ENCODE results near the gene NXPE3. TPM values are rescaled to one million over a fixed set of nuclear protein-coding genes. Genes with fewer than 3 reads are reported as not detected.

The NXPE3 gene
- total and polyA plus RNA-seq, 2 of the 8 experiments (the other 6 are each of a cell fraction or from before 2014, with no cell fraction given): 10.9 to 22.7 TPM

GRCh38 chr3:101851850-101852714 is 73.1 kb downstream of the NXPE3 start:
- H3K9me3 ChIP-seq (ENCODE audit: insufficient read depth in 2 of 2, low read depth in 1 of 2, low read length in 1 of 2): no peaks in the 10 kb centered on the region
- H2AK5ac ChIP-seq (ENCODE audit: low read depth, low read length): no peak overlapping the region
- peaks cover 13 to 35% of the 10 kb centered on the region in 2 experiments; a peak in 3 of 4 replicates for H3K79me2 ChIP-seq (ENCODE audit: control insufficient read depth in 1 of 2, insufficient read depth in 2 of 2, low read length in 2 of 2)
- H3K4me3 ChIP-seq (ENCODE audit: extremely low read depth in 1 of 4, insufficient read depth in 2 of 4, low read depth in 3 of 4, low read length in 4 of 4): peak overlapping the region in 2 of 4 experiments; percentile 96 to 99; a peak in 3 of 8 replicates
- H3K27me3 ChIP-seq (replicated peaks in 1 of 4; ENCODE audit: control insufficient read depth in 3 of 4, extremely low read depth in 1 of 4, insufficient read depth in 3 of 4, low read length in 3 of 4): no peaks in the 10 kb centered on the region
- H2BK120ac ChIP-seq (replicated peaks; ENCODE audit: low read depth, low read length): no peak overlapping the region
- no peaks in the 10 kb centered on the region; the same call in 1 of the 2 replicates for H3K23me2 ChIP-seq (ENCODE audit: low read depth, low read length)
- H2BK5ac ChIP-seq (ENCODE audit: low read depth, low read length): no peak overlapping the region
- ChIA-PET POLR2A (ENCODE audit: partially characterized antibody) (interaction anchor here (0.7 to 2.1 kb wide), 12 partner anchors 9 to 224 kb away, joined by 3 to 7 read pairs (median 4); no protein-coding TSS in a partner anchor), CTCF (ENCODE audit: partially characterized antibody) (interaction anchor here (0.9 to 2.0 kb wide), 7 partner anchors 21 to 377 kb away, joined by 3 to 6 read pairs (median 4); partner anchors contain the start of gene PCNP)
- H3K9ac ChIP-seq (replicated peaks in 1 of 4; ENCODE audit: extremely low read depth in 1 of 4, low read depth in 3 of 4, low read length in 3 of 4): no peak overlapping the region; a peak in 1 of 7 replicates
- WGBS, 2 experiments (ENCODE audit: extremely low coverage in 1 of 2, insufficient coverage in 1 of 2, insufficient read length in 1 of 2, insufficient replicate concordance in 2 of 2, low coverage in 1 of 2, low lambda C conversion rate in 2 of 2, missing lambda C conversion rate in 1 of 2): 96% methylated on average over 6 of the region's 6 CpGs; no CpG with 5 or more reads in 1 of the 2 experiments
- H3K23ac ChIP-seq (ENCODE audit: insufficient read length): no peak overlapping the region
- peak overlapping the region; percentile 78; a peak in 3 of 4 replicates for H3K4me2 ChIP-seq (ENCODE audit: insufficient read depth in 1 of 2, low read depth in 2 of 2, low read length in 2 of 2)
- H3K14ac ChIP-seq (ENCODE audit: insufficient read length): no peak overlapping the region
- H3K18ac ChIP-seq (ENCODE audit: extremely low read depth, low read length): no peak overlapping the region
- no peak overlapping the region for H2BK15ac ChIP-seq (ENCODE audit: low read length)
- H3K79me1 ChIP-seq (ENCODE audit: low read depth, low read length): no peaks in the 10 kb centered on the region
- peaks cover 29 to 55% (median 43%) of the 10 kb centered on the region in 4 experiments for H3K36me3 ChIP-seq (ENCODE audit: control insufficient read depth in 2 of 4, insufficient read depth in 4 of 4, low read length in 3 of 4)
- peaks cover 0 to 10% of the 10 kb centered on the region in 2 experiments for H4K20me1 ChIP-seq (replicated peaks in 1 of 2; ENCODE audit: control insufficient read depth in 1 of 2, insufficient read depth in 2 of 2, low read length in 2 of 2)
- H2BK20ac ChIP-seq (ENCODE audit: low read length): no peak overlapping the region
- H3K4ac ChIP-seq (replicated peaks; ENCODE audit: insufficient read length, low read depth, low read length): no peak overlapping the region
- no peak for FAIRE-seq
- H4K91ac ChIP-seq (replicated peaks; ENCODE audit: insufficient read length, low read length): no peak overlapping the region
- no peak overlapping the region for H3K56ac ChIP-seq (replicated peaks; ENCODE audit: insufficient read length, low read depth, low read length)
- H2AFZ ChIP-seq (ENCODE audit: low read length): no peak overlapping the region
- DNase-seq (ENCODE audit: low read depth in 1 of 2, low spot score in 2 of 2): no peak
- peaks cover 0 to 14% (median 7%) of the 10 kb centered on the region in 4 experiments; a peak in 6 of 7 replicates for H3K4me1 ChIP-seq (replicated peaks in 1 of 4; ENCODE audit: control insufficient read depth in 3 of 4, insufficient read depth in 4 of 4, low read length in 3 of 4)
- no peak overlapping the region for H3K27ac ChIP-seq (ENCODE audit: low read depth, low read length)
- H4K5ac ChIP-seq (ENCODE audit: insufficient read length, low read depth, low read length): no peak overlapping the region
- H2BK12ac ChIP-seq (ENCODE audit: low read depth, low read length): no peak overlapping the region
- no peak overlapping the region for H4K8ac ChIP-seq (ENCODE audit: extremely low read depth, insufficient read depth, low read length)
- TF ChIP-seq GTF2F1 (IDR thresholded peaks at IDR 0.05; ENCODE audit: borderline replicate concordance, low read depth, low read length) (no peak), BACH1 (IDR thresholded peaks at IDR 0.05; ENCODE audit: low read length) (no peak), ASH2L (IDR thresholded peaks at IDR 0.05; ENCODE audit: low read length) (no peak), RNF2 (IDR thresholded peaks at IDR 0.05; ENCODE audit: borderline replicate concordance, low read depth, low read length, missing control alignments, poor library complexity, severe bottlenecking) (no peak), JUN (IDR thresholded peaks at IDR 0.05; ENCODE audit: low read depth, low read length) (no peak), POLR2A (IDR thresholded peaks at IDR 0.05; ENCODE audit: control extremely low read depth in 1 of 2, low read depth in 2 of 2, low read length in 2 of 2) (no peak), ATF2 (IDR thresholded peaks at IDR 0.05; ENCODE audit: low read length) (no peak)
- TF ChIP-seq, protein P1, sequence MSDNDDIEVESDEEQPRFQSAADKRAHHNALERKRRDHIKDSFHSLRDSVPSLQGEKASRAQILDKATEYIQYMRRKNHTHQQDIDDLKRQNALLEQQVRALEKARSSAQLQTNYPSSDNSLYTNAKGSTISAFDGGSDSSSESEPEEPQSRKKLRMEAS (IDR thresholded peaks at IDR 0.05): no peak
